ENCODE data around the gene KRTAP25-1. TPM values are rescaled to one million over a fixed set of nuclear protein-coding genes. Genes with fewer than 3 reads are reported as not detected.

The KRTAP25-1 gene
- total RNA-seq, 2 donors from 2014 or later = not detected

GRCh38 chr21:30271156-30271555 lies 18.2 kb downstream of the KRTAP25-1 start:
- H3K9ac ChIP-seq (ENCODE audit: low read depth in 2 of 2, low read length in 2 of 2) = no peak overlapping the region
- no peak for DNase-seq
- H3K36me3 ChIP-seq = no peaks in the 10 kb centered on the region
- intact Hi-C loops (cut with DNase I) = no loop called here
- no peak for TF ChIP-seq CTCF (IDR thresholded peaks at IDR 0.05)
- no peaks in the 10 kb centered on the region for H3K27me3 ChIP-seq
- no peaks in the 10 kb centered on the region for H3K9me3 ChIP-seq
- H3K4me3 ChIP-seq = no peak overlapping the region
- H3K4me1 ChIP-seq = no peaks in the 10 kb centered on the region
- no peak overlapping the region for H3K27ac ChIP-seq

- Histone ChIP-seq H3K4me3 (no peak overlapping the region), H3K27ac (no peak overlapping the region), H3K27me3 (no peaks in the 10 kb centered on the region), H3K36me3 (no peaks in the 10 kb centered on the region), H3K9ac (ENCODE audit: low read depth in 2 of 2, low read length in 2 of 2) (no peak overlapping the region), H3K4me1 (no peaks in the 10 kb centered on the region), H3K9me3 (no peaks in the 10 kb centered on the region)
- no peak for DNase-seq
- no peak for TF ChIP-seq CTCF (IDR thresholded peaks at IDR 0.05)
- intact Hi-C loops (cut with DNase I) = no loop called here
Observed at GRCh38 chr21:30269803-30270530, 19.3 kb downstream of the KRTAP25-1 start.

GRCh38 chr21:30268608-30269197 lies 20.6 kb downstream of the KRTAP25-1 start:
- TF ChIP-seq CTCF (IDR thresholded peaks at IDR 0.05) = no peak
- Histone ChIP-seq H3K27ac (no peak overlapping the region), H3K27me3 (no peaks in the 10 kb centered on the region), H3K9me3 (no peaks in the 10 kb centered on the region), H3K9ac (ENCODE audit: low read depth in 2 of 2, low read length in 2 of 2) (no peak overlapping the region), H3K4me1 (no peaks in the 10 kb centered on the region), H3K4me3 (no peak overlapping the region), H3K36me3 (no peaks in the 10 kb centered on the region)
- intact Hi-C loops (cut with DNase I) = no loop called here
- peak; percentile 22 for DNase-seq

GRCh38 chr21:30257773-30258172 lies 31.5 kb downstream of the KRTAP25-1 start:
- Histone ChIP-seq H3K4me3 (no peak overlapping the region), H3K4me1 (no peaks in the 10 kb centered on the region), H3K9ac (ENCODE audit: low read depth in 2 of 2, low read length in 2 of 2) (no peak overlapping the region), H3K9me3 (no peaks in the 10 kb centered on the region), H3K27me3 (no peaks in the 10 kb centered on the region), H3K27ac (no peak overlapping the region), H3K36me3 (no peaks in the 10 kb centered on the region)
- peak; percentile 15 for TF ChIP-seq CTCF (IDR thresholded peaks at IDR 0.05)
- intact Hi-C loops (cut with DNase I) = no loop called here
- peak; percentile 30 for DNase-seq

- H3K4me1 ChIP-seq = no peaks in the 10 kb centered on the region
- no peaks in the 10 kb centered on the region for H3K9me3 ChIP-seq
- intact Hi-C loops (cut with DNase I) = no loop called here
- no peak overlapping the region for H3K4me3 ChIP-seq
- H3K27ac ChIP-seq = peak overlapping the region; percentile 25
- no peaks in the 10 kb centered on the region for H3K36me3 ChIP-seq
- no peak for TF ChIP-seq CTCF (IDR thresholded peaks at IDR 0.05)
- peak; percentile 58 for DNase-seq
- no peaks in the 10 kb centered on the region for H3K27me3 ChIP-seq
- no peak overlapping the region for H3K9ac ChIP-seq (ENCODE audit: low read depth in 2 of 2, low read length in 2 of 2)
Observed at GRCh38 chr21:30256100-30256499, 33.2 kb downstream of the KRTAP25-1 start.

All from colonic mucosa (tissue), 4 donors.